Right lobe of liver (tissue), 6 donors: ENCODE data around the gene CAPN3. TPM values are rescaled to one million over a fixed set of nuclear protein-coding genes. Genes with fewer than 3 reads are reported as not detected.

Experiments
- ATAC-seq, 4 donors: fragments of 200-7000 bp; cut with Tn5 transposase; one replicate each; pipeline ENCODE4 v1.9.1; 2020; ENCODE audit warnings: mild to moderate bottlenecking in 4 of 4, moderate library complexity in 4 of 4
- DNase-seq, 3 donors: peaks; one replicate each; pipeline ENCODE4 v3.0.0-alpha.2; 2020
- H3K27ac ChIP-seq, 3 donors: fragments of 200-600 bp; one replicate each; pipeline ENCODE4 v1.8.0; 2022
- H3K27me3 ChIP-seq, 2 donors: fragments of 200-600 bp; one replicate each; pipeline ENCODE4 v1.8.0; 2022
- H3K36me3 ChIP-seq, 4 donors: fragments of 200-600 bp; sonication (generic) in 1 of 4; one replicate each; pipeline versions ENCODE4 v1.5.1 to v1.8.0; 2017 to 2022; ENCODE audit warnings: control low read depth in 1 of 4
- H3K4me1 ChIP-seq, 4 donors: fragments of 200-600 bp; sonication (generic) in 1 of 4; one replicate each; pipeline versions ENCODE4 v1.5.1 to v1.8.0; 2017 to 2022; ENCODE audit warnings: control low read depth in 1 of 4
- H3K4me3 ChIP-seq, 3 donors: fragments of 200-600 bp; one replicate each; pipeline ENCODE4 v1.8.0; 2022
- H3K9me3 ChIP-seq, 4 donors: fragments of 200-600 bp; sonication (generic) in 1 of 4; one replicate each; pipeline versions ENCODE4 v1.5.1 to v1.8.0; 2017 to 2022; ENCODE audit warnings: control low read depth in 1 of 4
- CTCF ChIP-seq, 4 donors: fragments of 200-600 bp in 3 of 4; fragments of 450-650 bp in 1 of 4; IDR thresholded peaks; one replicate each; pipeline versions ENCODE4 v1.5.1 to v1.8.0; 2016 to 2022; ENCODE audit warnings: antibody characterized with exemption in 4 of 4, mild to moderate bottlenecking in 2 of 4
- POLR2A ChIP-seq: fragments of 450-650 bp; IDR thresholded peaks from one replicate; pipeline ENCODE4 v1.6.1; 2017; ENCODE audit warnings: antibody characterized with exemption, mild to moderate bottlenecking
- WGBS: methylation state at CpG from one replicate; pipeline ENCODE4 v1.1.6; 2018; ENCODE audit warnings: low coverage, low lambda C conversion rate; ENCODE audit not compliant: insufficient coverage; ENCODE audit errors: missing lambda C conversion rate; 5-methylcytosine and 5-hydroxymethylcytosine counted together
- intact Hi-C, 2 donors: fragments of 100-400 bp; cut with DNase I; formaldehyde crosslinking; loops; one replicate each; pipeline versions ENCODE4 v1.11.2 to v1.14.1; 2022
- total RNA-seq, 6 experiments: library from RNA; depleted of rRNA in 2 of 6; stranded (reverse); fragments of >200 nt in 2 of 6; fragmentation: NEBNext Ultra II Directional in 3 of 6; extraction: Animal tissue kit (Norgen Biotek cat#: 25700) in 3 of 6; gene quantifications; one replicate each; pipeline versions ENCODE4 v1.1.0 to v1.2.4, GENCODE V29; 2016 to 2023
- donor health status: DM: no; HTN: yes; CAD: no.
- donor health status: DM: no; HTN: no; CAD: no.
- donor health status: DM: no; HTN: no; CAD: no.
- donor health status: DM: no; HTN: yes; CAD: no.
- donor health status: DM: no; HTN: yes; CAD: no.

The CAPN3 gene
- total RNA-seq, 6 experiments from 2014 or later: 3.2 to 25.9 (median 13.3) TPM

- no peaks in the 10 kb centered on the region for H3K4me1 ChIP-seq
- no peaks in the 10 kb centered on the region for H3K27me3 ChIP-seq
- no peaks in the 10 kb centered on the region for H3K9me3 ChIP-seq
- no peak for TF ChIP-seq CTCF (IDR thresholded peaks at IDR 0.05)
- TF ChIP-seq POLR2A: no peak
- 91% methylated on average over 2 of the region's 2 CpGs for WGBS
- ATAC-seq: no peak
- no peak overlapping the region for H3K4me3 ChIP-seq
- intact Hi-C loops: no loop called here
- peaks cover 0 to 65% (median 18%) of the 10 kb centered on the region in 4 donors for H3K36me3 ChIP-seq
- no peak overlapping the region for H3K27ac ChIP-seq
- DNase-seq: no peak
These were observed 10.1 kb upstream of the CAPN3 start for GRCh38 chr15:42349186-42349585.

DNA sequence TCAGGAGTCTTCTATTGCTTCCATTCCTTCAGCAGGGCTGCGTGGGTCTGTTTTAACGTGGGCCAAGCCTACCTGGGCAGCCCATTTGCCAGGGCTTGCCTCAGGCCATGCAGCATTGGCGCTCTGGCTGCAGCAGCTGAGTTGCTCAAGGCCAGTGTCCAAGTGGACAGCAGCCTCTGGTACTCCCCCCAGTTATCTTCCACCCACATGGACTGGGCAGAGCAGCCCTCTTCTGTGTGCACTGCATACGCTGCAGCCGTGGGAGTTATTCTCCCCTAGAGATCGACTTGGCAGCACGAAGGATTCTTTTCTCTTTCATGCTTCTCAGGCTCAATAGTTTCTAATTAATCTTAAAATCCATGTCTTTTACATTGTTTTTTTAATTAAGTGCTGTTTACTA, 6.9 kb upstream of the CAPN3 start:
- H3K27ac ChIP-seq: no peak overlapping the region
- ATAC-seq (no peak), DNase-seq (no peak)
- intact Hi-C loops: no loop called here
- WGBS: 89% methylated on average over 7 of the region's 7 CpGs
- no peaks in the 10 kb centered on the region for H3K9me3 ChIP-seq
- H3K27me3 ChIP-seq: no peaks in the 10 kb centered on the region
- TF ChIP-seq CTCF (IDR thresholded peaks at IDR 0.05): no peak
- TF ChIP-seq POLR2A: no peak
- peaks cover 0 to 57% (median 18%) of the 10 kb centered on the region in 4 donors for H3K36me3 ChIP-seq
- H3K4me1 ChIP-seq: no peaks in the 10 kb centered on the region
- H3K4me3 ChIP-seq: no peak overlapping the region

- H3K4me3 ChIP-seq: no peak overlapping the region
- H3K4me1 ChIP-seq: no peaks in the 10 kb centered on the region
- DNase-seq (no peak), ATAC-seq (no peak)
- no peak for TF ChIP-seq CTCF (IDR thresholded peaks at IDR 0.05)
- no peak for TF ChIP-seq POLR2A
- intact Hi-C loops: no loop called here
- H3K27ac ChIP-seq: no peak overlapping the region
- H3K36me3 ChIP-seq: peaks cover 0 to 53% (median 18%) of the 10 kb centered on the region in 4 donors
- no peaks in the 10 kb centered on the region for H3K27me3 ChIP-seq
- no peaks in the 10 kb centered on the region for H3K9me3 ChIP-seq
- WGBS: 95% methylated on average over 6 of the region's 6 CpGs
These were observed 6.2 kb upstream of the CAPN3 start for GRCh38 chr15:42353061-42353460.

DNA sequence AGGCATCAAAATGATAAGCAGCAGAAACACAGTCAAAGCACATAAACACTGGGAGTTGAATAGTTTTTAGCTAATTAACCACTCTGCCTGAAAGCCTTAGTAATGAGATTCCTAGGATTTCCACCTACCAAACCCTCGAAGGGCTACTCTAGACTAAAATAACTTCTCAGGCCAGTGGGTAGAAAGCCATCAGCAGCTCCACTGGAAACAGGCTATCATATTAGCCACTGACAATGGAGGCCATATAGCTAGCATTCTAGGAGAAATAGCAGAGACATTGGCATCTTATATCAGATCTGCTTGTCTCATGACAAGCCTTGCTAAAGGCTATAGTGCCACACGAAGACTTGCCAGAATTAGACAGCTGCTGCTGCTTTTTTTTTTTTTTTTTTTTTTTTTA, 4.5 kb upstream of the CAPN3 start:
- Histone ChIP-seq H3K36me3 (peaks cover 0 to 38% (median 14%) of the 10 kb centered on the region in 4 donors), H3K4me1 (no peaks in the 10 kb centered on the region), H3K27me3 (no peaks in the 10 kb centered on the region), H3K9me3 (no peaks in the 10 kb centered on the region), H3K4me3 (no peak overlapping the region), H3K27ac (no peak overlapping the region)
- 84% methylated on average over 2 of the region's 2 CpGs for WGBS
- intact Hi-C loops: no loop called here
- ATAC-seq: no peak
- TF ChIP-seq POLR2A (no peak), CTCF (IDR thresholded peaks at IDR 0.05) (no peak)
- no peak for DNase-seq

DNA sequence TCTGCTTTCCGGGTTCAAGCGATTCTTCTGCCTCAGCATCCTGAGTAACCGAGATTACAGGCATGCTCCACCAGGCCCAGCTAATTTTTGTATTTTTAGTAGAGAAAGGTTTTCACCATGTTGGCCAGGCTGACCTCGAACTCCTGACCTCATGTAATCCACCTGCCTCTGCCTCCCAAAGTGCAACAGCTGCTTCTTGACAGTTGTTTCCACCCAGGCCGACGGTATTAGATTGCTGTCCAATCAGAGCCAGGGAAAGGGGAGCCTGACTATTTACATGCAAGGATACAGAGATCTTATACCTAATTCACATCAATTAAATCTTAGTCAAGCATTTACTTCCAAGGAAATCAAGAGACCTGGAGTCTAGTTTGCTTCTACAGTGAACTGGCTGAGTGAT, 4.0 kb upstream of the CAPN3 start:
- intact Hi-C loops: no loop called here
- Histone ChIP-seq H3K36me3 (peaks cover 0 to 34% (median 14%) of the 10 kb centered on the region in 4 donors), H3K27ac (no peak overlapping the region), H3K4me3 (no peak overlapping the region), H3K4me1 (no peaks in the 10 kb centered on the region), H3K9me3 (no peaks in the 10 kb centered on the region), H3K27me3 (no peaks in the 10 kb centered on the region)
- no peak for DNase-seq
- WGBS: 92% methylated on average over 5 of the region's 6 CpGs
- TF ChIP-seq POLR2A: no peak
- TF ChIP-seq CTCF (IDR thresholded peaks at IDR 0.05): no peak
- no peak for ATAC-seq
